Mammary epithelial cell (primary cell): ENCODE results near the gene TNFRSF13B.

Experiments used
- CTCF ChIP-seq, 2 donors: IDR thresholded peaks in 1 of 2; conservative IDR thresholded peaks in 1 of 2; 2 replicates each; pipeline ENCODE4 v1.5.1; 2011 to 2012; ENCODE audit warnings: inconsistent platforms in 2 of 2, low read length in 2 of 2, mild to moderate bottlenecking in 2 of 2, control low read depth in 1 of 2, low read depth in 1 of 2; ENCODE audit not compliant: insufficient read depth in 1 of 2; ENCODE audit errors: extremely low read depth in 1 of 2
- EZH2 ChIP-seq: IDR thresholded peaks from 2 replicates; pipeline ENCODE4 v1.6.1; 2012; ENCODE audit warnings: low read length, inconsistent platforms, borderline replicate concordance

- TF ChIP-seq EZH2 (no peak), CTCF (conservative IDR thresholded peaks at IDR 0.05 in 1 of 2, IDR thresholded peaks at IDR 0.05 in 1 of 2; ENCODE audit: extremely low read depth in 1 of 2, insufficient read depth in 1 of 2, low read depth in 1 of 2, low read length in 2 of 2) (no peak)
These were observed 17.5 kb upstream of the TNFRSF13B start for GRCh38 chr17:16989230-16989952.
